Caco-2 (cell line): ENCODE data around the gene TMEM203. TPM values are rescaled to one million over a fixed set of nuclear protein-coding genes. Genes with fewer than 3 reads are reported as not detected.

ENCODE experiments used
- BruUV-seq: library from RNA; stranded (reverse); fragments of 400-500 nt; replicated peaks from 2 replicates; lab custom pipeline; 2021; lab: Mats Ljungman, UMichigan
- CTCF ChIA-PET: fragments of 300-600 bp; sonication (Branson Sonifier 250); formaldehyde crosslinking; loops from one replicate; lab custom pipeline; 2022; ENCODE audit warnings: antibody characterized with exemption; lab: Charles Lee
- POLR2A ChIA-PET: fragments of 300-600 bp; sonication (Branson Sonifier 250); formaldehyde crosslinking; loops from one replicate; lab custom pipeline; 2022; ENCODE audit warnings: antibody characterized with exemption; lab: Charles Lee
- DNase-seq, 2 experiments: peaks; one replicate each; pipeline versions ENCODE4 v3.0.0 to v3.0.0-alpha.2; 2020 to 2022
- H3K27me3 ChIP-seq: replicated peaks from 2 replicates; pipeline ENCODE4 v1.6.0; 2011; ENCODE audit warnings: low read length; ENCODE audit not compliant: control insufficient read depth, insufficient read depth
- H3K36me3 ChIP-seq: 2 replicates; pipeline ENCODE4 v1.5.1; 2011; ENCODE audit warnings: low read length; ENCODE audit not compliant: control insufficient read depth, insufficient read depth
- H3K4me1 ChIP-seq: fragments of 250-450 bp; sonication (Bioruptor Pico); 2 replicates; pipeline ENCODE4 v1.5.1; 2020; ENCODE audit warnings: mild to moderate bottlenecking
- H3K4me3 ChIP-seq: 2 replicates; pipeline ENCODE4 v1.5.1; 2011; ENCODE audit warnings: low read depth, mild to moderate bottlenecking, control low read depth, low read length
- H3K9me3 ChIP-seq: fragments of 250-450 bp; sonication (Bioruptor Pico); 2 replicates; pipeline ENCODE4 v1.5.1; 2020; ENCODE audit warnings: mild to moderate bottlenecking, moderate library complexity
- H3K27ac Mint-ChIP-seq: one replicate; pipeline ENCODE4 v1.8.0; 2022; ENCODE audit warnings: mixed read lengths; ENCODE audit not compliant: unreplicated experiment
- H3K27me3 Mint-ChIP-seq: one replicate; pipeline ENCODE4 v1.8.0; 2022; ENCODE audit warnings: mixed read lengths; ENCODE audit not compliant: insufficient read depth, unreplicated experiment
- H3K36me3 Mint-ChIP-seq: one replicate; pipeline ENCODE4 v1.8.0; 2022; ENCODE audit warnings: mild to moderate bottlenecking, mixed read lengths; ENCODE audit not compliant: insufficient read depth, unreplicated experiment
- H3K4me1 Mint-ChIP-seq: one replicate; pipeline ENCODE4 v1.8.0; 2022; ENCODE audit warnings: low read depth, mixed read lengths; ENCODE audit not compliant: unreplicated experiment
- H3K4me3 Mint-ChIP-seq: one replicate; pipeline ENCODE4 v1.8.0; 2022; ENCODE audit warnings: mild to moderate bottlenecking, moderate library complexity, mixed read lengths; ENCODE audit not compliant: unreplicated experiment
- H3K9me3 Mint-ChIP-seq: one replicate; pipeline ENCODE4 v1.8.0; 2022; ENCODE audit warnings: mixed read lengths; ENCODE audit not compliant: unreplicated experiment
- intact Hi-C: fragments of 100-400 bp; cut with micrococcal nuclease; formaldehyde crosslinking; loops from one replicate; pipeline ENCODE4 v1.10.0; 2022; ENCODE audit not compliant: unreplicated experiment
- total RNA-seq: library from RNA; stranded (reverse); gene quantifications from 2 replicates; pipeline ENCODE4 v1.2.3, GENCODE V29; 2022
- TF ChIP-seq, protein P1 (sequence below), 2 experiments: fragments of 200-600 bp in 1 of 2; IDR thresholded peaks; 1 replicate in 1 of 2; 2 replicates in 1 of 2; pipeline versions ENCODE4 v1.5.1 to v1.8.0; 2011 to 2022; ENCODE audit warnings: antibody characterized with exemption in 1 of 2, control low read depth in 1 of 2, inconsistent platforms in 1 of 2, low read depth in 1 of 2, low read length in 1 of 2, mild to moderate bottlenecking in 1 of 2, moderate library complexity in 1 of 2; ENCODE audit not compliant: insufficient read depth in 1 of 2, severe bottlenecking in 1 of 2, unreplicated experiment in 1 of 2

The TMEM203 gene
- total RNA-seq, 1 experiment from 2014 or later: 38.4 TPM

DNA sequence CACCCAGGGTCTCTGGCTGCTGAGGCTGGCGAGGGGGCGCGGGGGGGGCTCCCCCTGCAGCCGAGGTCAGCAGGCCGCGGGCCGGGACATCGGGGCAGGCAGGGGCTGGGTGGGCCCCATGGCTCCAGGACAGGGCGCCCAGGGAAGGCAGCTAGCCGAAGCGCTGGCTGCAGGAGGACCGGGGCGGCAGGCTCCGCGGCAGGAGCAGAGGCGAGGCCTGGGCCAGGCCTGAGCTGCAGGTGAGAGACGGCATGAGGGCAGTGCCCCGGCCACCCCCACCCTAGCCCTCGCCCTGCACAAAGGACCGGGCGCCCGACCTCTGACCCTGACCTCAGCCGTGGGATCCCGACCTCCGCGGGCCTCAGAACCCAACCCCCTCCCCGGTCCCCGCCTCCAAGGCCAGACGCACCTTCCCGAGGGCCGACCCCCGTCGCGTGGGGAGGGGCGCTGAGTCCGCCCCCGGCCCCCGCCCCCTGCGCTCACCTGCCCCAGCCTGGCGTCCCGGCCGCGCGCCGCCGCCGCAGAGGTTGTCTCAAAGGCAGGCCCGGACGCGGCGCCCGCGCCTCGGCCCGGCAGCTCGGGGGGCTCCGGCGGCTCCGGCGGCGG is 16.2 kb upstream of the TMEM203 start:
- CTCF ChIA-PET: interaction anchor here (1.3 to 2.5 kb wide), 3 partner anchors 15 to 47 kb away, joined by 3 to 27 read pairs (median 3); no protein-coding TSS in a partner anchor
- Histone ChIP-seq H3K27me3 (no peaks in the 10 kb centered on the region), H3K4me3 (peak overlapping the region; percentile 69)

DNA sequence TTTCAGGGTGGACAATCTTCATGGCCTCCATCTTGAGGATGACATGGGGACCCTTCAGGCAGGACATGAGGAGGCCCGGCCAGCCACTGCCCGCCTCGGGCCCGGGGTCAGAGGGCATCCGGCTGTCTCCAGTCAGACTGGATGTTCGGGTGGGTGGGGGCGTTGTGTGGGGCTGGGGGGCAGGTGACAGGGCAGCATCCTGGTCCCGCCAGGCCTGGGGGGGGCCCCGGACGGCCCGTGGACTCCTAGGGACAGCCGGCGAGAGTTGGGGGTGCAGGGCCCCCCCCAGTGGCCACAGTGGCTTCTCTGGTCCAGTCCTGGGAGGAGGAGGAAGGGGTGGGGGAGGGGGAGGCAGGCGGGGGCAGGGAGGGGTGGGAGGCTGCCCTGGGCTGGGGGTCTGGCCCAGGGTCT is 15.7 kb upstream of the TMEM203 start:
- Histone ChIP-seq H3K36me3 (no peaks in the 10 kb centered on the region), H3K27me3 (no peaks in the 10 kb centered on the region), H3K4me1 (peaks cover 25% of the 10 kb centered on the region), H3K9me3 (no peaks in the 10 kb centered on the region), H3K4me3 (peak overlapping the region; percentile 69)
- H3K27me3 Mint-ChIP-seq: no peaks in the 10 kb centered on the region
- H3K4me3 Mint-ChIP-seq: peak overlapping the region; percentile 85
- BruUV-seq: no TSS peak
- CTCF ChIA-PET: interaction anchor here (0.7 kb wide), 1 partner anchor 15 kb away, joined by 4 read pairs; no protein-coding TSS in a partner anchor
- peaks cover 6% of the 10 kb centered on the region for H3K4me1 Mint-ChIP-seq
- no peaks in the 10 kb centered on the region for H3K9me3 Mint-ChIP-seq
- no peak for DNase-seq
- TF ChIP-seq, protein P1, sequence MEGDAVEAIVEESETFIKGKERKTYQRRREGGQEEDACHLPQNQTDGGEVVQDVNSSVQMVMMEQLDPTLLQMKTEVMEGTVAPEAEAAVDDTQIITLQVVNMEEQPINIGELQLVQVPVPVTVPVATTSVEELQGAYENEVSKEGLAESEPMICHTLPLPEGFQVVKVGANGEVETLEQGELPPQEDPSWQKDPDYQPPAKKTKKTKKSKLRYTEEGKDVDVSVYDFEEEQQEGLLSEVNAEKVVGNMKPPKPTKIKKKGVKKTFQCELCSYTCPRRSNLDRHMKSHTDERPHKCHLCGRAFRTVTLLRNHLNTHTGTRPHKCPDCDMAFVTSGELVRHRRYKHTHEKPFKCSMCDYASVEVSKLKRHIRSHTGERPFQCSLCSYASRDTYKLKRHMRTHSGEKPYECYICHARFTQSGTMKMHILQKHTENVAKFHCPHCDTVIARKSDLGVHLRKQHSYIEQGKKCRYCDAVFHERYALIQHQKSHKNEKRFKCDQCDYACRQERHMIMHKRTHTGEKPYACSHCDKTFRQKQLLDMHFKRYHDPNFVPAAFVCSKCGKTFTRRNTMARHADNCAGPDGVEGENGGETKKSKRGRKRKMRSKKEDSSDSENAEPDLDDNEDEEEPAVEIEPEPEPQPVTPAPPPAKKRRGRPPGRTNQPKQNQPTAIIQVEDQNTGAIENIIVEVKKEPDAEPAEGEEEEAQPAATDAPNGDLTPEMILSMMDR (IDR thresholded peaks at IDR 0.05; ENCODE audit: insufficient read depth in 1 of 2, low read depth in 1 of 2, low read length in 1 of 2, severe bottlenecking in 1 of 2, unreplicated experiment in 1 of 2): no peak
- H3K36me3 Mint-ChIP-seq: peaks cover 33% of the 10 kb centered on the region
- intact Hi-C loops: no loop called here
- POLR2A ChIA-PET: interaction anchor here (3.3 kb wide), 1 partner anchor 19 kb away, joined by 27 read pairs; the partner anchor contains the start of gene TUBB4B
- H3K27ac Mint-ChIP-seq: no peak overlapping the region

More for the DNA sequence above, 16.2 kb upstream of the TMEM203 start:
- no peaks in the 10 kb centered on the region for H3K36me3 ChIP-seq
- BruUV-seq: no TSS peak
- H3K9me3 Mint-ChIP-seq: no peaks in the 10 kb centered on the region
- no peaks in the 10 kb centered on the region for H3K27me3 Mint-ChIP-seq
- TF ChIP-seq, protein P1 (IDR thresholded peaks at IDR 0.05; ENCODE audit: insufficient read depth in 1 of 2, low read depth in 1 of 2, low read length in 1 of 2, severe bottlenecking in 1 of 2, unreplicated experiment in 1 of 2): no peak
- H3K4me1 ChIP-seq: peaks cover 29% of the 10 kb centered on the region
- peak in 1 of 2 experiments; percentile 65 for DNase-seq
- no peaks in the 10 kb centered on the region for H3K9me3 ChIP-seq
- H3K27ac Mint-ChIP-seq: no peak overlapping the region
- peaks cover 29% of the 10 kb centered on the region for H3K36me3 Mint-ChIP-seq
- POLR2A ChIA-PET: interaction anchor here (2.5 to 3.3 kb wide), 3 partner anchors 19 to 33 kb away, joined by 10 to 27 read pairs (median 14); partner anchors contain the start of genes ANAPC2, SSNA1, TPRN and TUBB4B
- H3K4me3 Mint-ChIP-seq: peak overlapping the region; percentile 85
- H3K4me1 Mint-ChIP-seq: peaks cover 11% of the 10 kb centered on the region
- intact Hi-C loops: loop anchor here (2.0 kb wide), 1 partner anchor 19 kb away; the partner anchor contains the start of gene TUBB4B

DNA sequence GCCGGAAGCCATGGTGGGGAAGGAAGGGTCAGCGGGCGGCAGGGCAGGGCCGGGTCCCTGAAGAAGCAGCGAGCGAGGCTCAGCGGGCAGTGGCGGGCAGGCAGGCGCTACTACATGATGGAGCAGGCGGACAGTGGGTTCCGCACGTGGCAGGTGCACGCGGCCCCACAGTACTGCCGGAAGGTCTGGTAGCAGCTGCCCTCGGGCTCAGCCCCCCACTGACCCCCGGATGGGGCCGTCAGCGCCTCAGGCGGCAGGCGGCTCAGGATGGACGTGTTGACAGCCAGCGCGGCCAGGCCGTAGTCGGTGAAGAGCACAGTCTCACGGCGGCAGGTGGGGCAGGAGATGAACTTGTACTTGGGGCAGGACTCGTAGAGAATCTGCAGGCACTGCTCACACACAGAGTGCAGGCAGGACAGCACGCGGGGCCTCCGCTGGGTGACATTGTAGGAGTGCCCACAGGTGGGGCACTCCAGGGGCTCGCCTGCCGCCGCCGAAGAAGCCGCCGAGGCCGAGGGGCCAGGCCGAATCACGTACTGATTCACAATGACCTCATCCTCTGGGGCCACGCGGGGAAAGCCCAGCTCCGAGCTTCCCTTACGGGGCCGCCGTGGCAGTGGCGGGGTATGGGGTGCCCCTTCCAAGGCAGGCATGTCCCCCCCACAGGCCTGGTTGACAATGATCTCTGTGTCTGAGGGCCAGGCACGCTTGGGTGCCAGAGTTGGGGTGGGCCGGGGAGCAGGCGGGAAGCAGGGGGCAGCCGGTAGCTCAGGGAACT is 15.1 kb upstream of the TMEM203 start:
- H3K27me3 Mint-ChIP-seq: no peaks in the 10 kb centered on the region
- no TSS peak for BruUV-seq
- ChIA-PET CTCF (interaction anchor here (0.7 kb wide), 1 partner anchor 16 kb away, joined by 4 read pairs; no protein-coding TSS in a partner anchor), POLR2A (no interaction called here)
- peaks cover 6% of the 10 kb centered on the region for H3K4me1 Mint-ChIP-seq
- peaks cover 33% of the 10 kb centered on the region for H3K36me3 Mint-ChIP-seq
- H3K4me3 ChIP-seq: no peak overlapping the region
- H3K27ac Mint-ChIP-seq: no peak overlapping the region
- H3K9me3 Mint-ChIP-seq: no peaks in the 10 kb centered on the region
- intact Hi-C loops: no loop called here
- H3K4me3 Mint-ChIP-seq: peak overlapping the region; percentile 51
- H3K4me1 ChIP-seq: peaks cover 25% of the 10 kb centered on the region
- no peaks in the 10 kb centered on the region for H3K36me3 ChIP-seq
- no peak for DNase-seq
- H3K9me3 ChIP-seq: no peaks in the 10 kb centered on the region
- no peaks in the 10 kb centered on the region for H3K27me3 ChIP-seq
- TF ChIP-seq, protein P1 (IDR thresholded peaks at IDR 0.05; ENCODE audit: insufficient read depth in 1 of 2, low read depth in 1 of 2, low read length in 1 of 2, severe bottlenecking in 1 of 2, unreplicated experiment in 1 of 2): no peak
